A673 (cell line): ENCODE measurements around the gene NDUFS7. TPM values are rescaled to one million over a fixed set of nuclear protein-coding genes. Genes with fewer than 3 reads are reported as not detected.

Experiments
- BruUV-seq: library from RNA; stranded (reverse); fragments of 400-500 nt; replicated peaks from 2 replicates; lab custom pipeline; 2021; lab: Mats Ljungman, UMichigan
- CTCF ChIA-PET: fragments of 300-600 bp; sonication (Branson Sonifier 250); formaldehyde crosslinking; loops from one replicate; lab custom pipeline; 2022; ENCODE audit warnings: antibody characterized with exemption; lab: Charles Lee
- POLR2A ChIA-PET: fragments of 300-600 bp; sonication (Branson Sonifier 250); formaldehyde crosslinking; loops from one replicate; lab custom pipeline; 2022; ENCODE audit warnings: antibody characterized with exemption; ENCODE audit not compliant: low non-redundant PET; lab: Charles Lee
- DNase-seq: peaks from one replicate; pipeline ENCODE4 v3.0.0-alpha.2; 2015; ENCODE audit warnings: low spot score
- H3K27ac ChIP-seq: fragments of 200-600 bp; sonication (generic); 2 replicates; pipeline ENCODE4 v1.5.1; 2016; ENCODE audit warnings: mixed run types, low read depth, mild to moderate bottlenecking, mixed read lengths, antibody characterized with exemption, low read length; ENCODE audit not compliant: poor library complexity, severe bottlenecking
- H3K27me3 ChIP-seq: fragments of 200-600 bp; sonication (generic); replicated peaks from 2 replicates; pipeline ENCODE4 v1.6.1; 2017; ENCODE audit warnings: mixed run types, low read depth, mild to moderate bottlenecking, mixed read lengths, antibody characterized with exemption, low read length; ENCODE audit not compliant: insufficient read depth, poor library complexity
- H3K36me3 ChIP-seq: fragments of 200-600 bp; sonication (generic); 2 replicates; pipeline ENCODE4 v1.6.1; 2016; ENCODE audit warnings: mixed run types, mild to moderate bottlenecking, mixed read lengths, antibody characterized with exemption, low read length; ENCODE audit not compliant: insufficient read depth, poor library complexity, severe bottlenecking
- H3K4me1 ChIP-seq: fragments of 200-600 bp; sonication (generic); 2 replicates; pipeline ENCODE4 v1.6.1; 2017; ENCODE audit warnings: mixed run types, mild to moderate bottlenecking, mixed read lengths, antibody characterized with exemption, low read length; ENCODE audit not compliant: insufficient read depth, poor library complexity, severe bottlenecking
- H3K4me3 ChIP-seq: fragments of 200-600 bp; sonication (generic); 2 replicates; pipeline ENCODE4 v1.5.1; 2016; ENCODE audit warnings: low read depth, mixed run types, mild to moderate bottlenecking, mixed read lengths, low read length; ENCODE audit not compliant: poor library complexity, severe bottlenecking
- H3K9me3 ChIP-seq: fragments of 200-600 bp; sonication (generic); 2 replicates; pipeline ENCODE4 v1.6.1; 2016; ENCODE audit warnings: mixed run types, low read depth, mild to moderate bottlenecking, mixed read lengths, antibody characterized with exemption, low read length; ENCODE audit not compliant: poor library complexity, severe bottlenecking
- EZH2 ChIP-seq: fragments of 200-600 bp; sonication (generic); IDR thresholded peaks from 2 replicates; pipeline ENCODE4 v1.6.1; 2017; ENCODE audit warnings: borderline replicate concordance, low read depth, mild to moderate bottlenecking, mixed read lengths, antibody characterized with exemption, low read length; ENCODE audit not compliant: poor library complexity, severe bottlenecking
- intact Hi-C: fragments of 100-400 bp; cut with micrococcal nuclease; formaldehyde crosslinking; loops from one replicate; pipeline ENCODE4 v1.10.0; 2022; ENCODE audit not compliant: unreplicated experiment
- total RNA-seq: library from RNA; stranded (reverse); gene quantifications from 2 replicates; pipeline ENCODE4 v1.2.3, GENCODE V29; 2021
- TF ChIP-seq, protein P1 (sequence below): fragments of 300-800, 200-600 bp; sonication (generic); conservative IDR thresholded peaks from 2 replicates; pipeline ENCODE4 v1.5.1; 2017; ENCODE audit warnings: low read depth, mild to moderate bottlenecking, antibody characterized with exemption, low read length, moderate library complexity, mixed read lengths

NDUFS7 gene
- total RNA-seq, 1 experiment from 2014 or later: 101 TPM

- H3K27ac ChIP-seq: no peak overlapping the region
- ChIA-PET POLR2A (no interaction called here), CTCF (no interaction called here)
- DNase-seq: no peak
- no peaks in the 10 kb centered on the region for H3K27me3 ChIP-seq
- H3K4me3 ChIP-seq: no peak overlapping the region
- H3K36me3 ChIP-seq: peaks cover 65% of the 10 kb centered on the region
- intact Hi-C loops: no loop called here
- H3K9me3 ChIP-seq: no peaks in the 10 kb centered on the region
- no peak for TF ChIP-seq EZH2
- TF ChIP-seq, protein P1, sequence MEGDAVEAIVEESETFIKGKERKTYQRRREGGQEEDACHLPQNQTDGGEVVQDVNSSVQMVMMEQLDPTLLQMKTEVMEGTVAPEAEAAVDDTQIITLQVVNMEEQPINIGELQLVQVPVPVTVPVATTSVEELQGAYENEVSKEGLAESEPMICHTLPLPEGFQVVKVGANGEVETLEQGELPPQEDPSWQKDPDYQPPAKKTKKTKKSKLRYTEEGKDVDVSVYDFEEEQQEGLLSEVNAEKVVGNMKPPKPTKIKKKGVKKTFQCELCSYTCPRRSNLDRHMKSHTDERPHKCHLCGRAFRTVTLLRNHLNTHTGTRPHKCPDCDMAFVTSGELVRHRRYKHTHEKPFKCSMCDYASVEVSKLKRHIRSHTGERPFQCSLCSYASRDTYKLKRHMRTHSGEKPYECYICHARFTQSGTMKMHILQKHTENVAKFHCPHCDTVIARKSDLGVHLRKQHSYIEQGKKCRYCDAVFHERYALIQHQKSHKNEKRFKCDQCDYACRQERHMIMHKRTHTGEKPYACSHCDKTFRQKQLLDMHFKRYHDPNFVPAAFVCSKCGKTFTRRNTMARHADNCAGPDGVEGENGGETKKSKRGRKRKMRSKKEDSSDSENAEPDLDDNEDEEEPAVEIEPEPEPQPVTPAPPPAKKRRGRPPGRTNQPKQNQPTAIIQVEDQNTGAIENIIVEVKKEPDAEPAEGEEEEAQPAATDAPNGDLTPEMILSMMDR: no peak
- H3K4me1 ChIP-seq: peaks cover 5% of the 10 kb centered on the region
- no TSS peak for BruUV-seq
These were observed 14.4 kb upstream of the NDUFS7 start for GRCh38 chr19:1369214-1369805.

DNA sequence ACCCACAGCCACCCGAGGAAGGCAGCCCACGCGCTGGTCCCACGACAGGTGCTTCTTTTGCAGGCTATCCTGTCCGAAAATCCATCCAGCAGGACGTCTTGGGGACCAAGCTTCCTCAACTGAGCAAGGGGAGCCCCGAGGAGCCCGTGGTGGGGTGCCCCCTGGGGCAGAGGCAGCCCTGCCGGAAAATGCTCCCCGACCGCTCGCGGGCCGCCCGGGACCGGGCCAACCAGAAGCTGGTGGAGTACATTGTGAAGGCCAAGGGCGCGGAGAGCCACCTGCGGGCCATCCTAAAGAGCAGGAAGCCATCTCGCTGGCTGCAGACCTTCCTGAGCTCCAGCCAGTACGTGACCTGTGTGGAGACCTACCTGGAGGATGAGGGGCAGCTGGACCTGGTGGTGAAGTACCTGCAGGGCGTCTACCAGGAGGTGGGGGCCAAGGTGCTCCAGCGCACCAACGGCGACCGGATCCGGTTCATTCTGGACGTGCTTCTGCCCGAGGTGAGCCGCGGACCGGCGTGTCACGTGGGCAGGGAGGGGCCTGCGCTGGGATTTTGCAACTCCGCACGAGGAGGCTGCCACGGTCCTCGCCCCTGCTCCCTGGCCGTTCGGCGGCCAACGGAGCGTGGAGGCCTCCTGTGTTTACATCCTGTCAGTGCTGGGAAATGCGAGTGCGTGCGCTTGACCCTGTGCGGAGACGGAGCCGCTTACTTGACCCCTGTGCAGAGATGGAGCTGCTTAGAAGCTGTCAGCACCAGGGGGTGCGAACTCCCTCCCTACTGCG lies 12.9 kb upstream of the NDUFS7 start:
- CTCF ChIA-PET: no interaction called here
- no peak for DNase-seq
- Histone ChIP-seq H3K27me3 (no peaks in the 10 kb centered on the region), H3K9me3 (no peaks in the 10 kb centered on the region), H3K4me1 (peaks cover 5% of the 10 kb centered on the region), H3K36me3 (peaks cover 65% of the 10 kb centered on the region), H3K27ac (no peak overlapping the region), H3K4me3 (no peak overlapping the region)
- TF ChIP-seq EZH2: no peak
- POLR2A ChIA-PET: no interaction called here
- intact Hi-C loops: no loop called here
- no TSS peak for BruUV-seq

GRCh38 chr19:1373042-1373533 lies 10.6 kb upstream of the NDUFS7 start:
- no peak for DNase-seq
- no peak for TF ChIP-seq EZH2
- TF ChIP-seq, protein P1: no peak
- no TSS peak for BruUV-seq
- intact Hi-C loops: no loop called here
- Histone ChIP-seq H3K27ac (peak overlapping the region; percentile 63), H3K4me1 (peaks cover 5% of the 10 kb centered on the region), H3K27me3 (no peaks in the 10 kb centered on the region), H3K4me3 (no peak overlapping the region), H3K36me3 (peaks cover 46% of the 10 kb centered on the region), H3K9me3 (no peaks in the 10 kb centered on the region)
- POLR2A ChIA-PET: no interaction called here
- CTCF ChIA-PET: no interaction called here
